ENCODE measurements around the gene ARNT2.

- TF ChIP-seq, protein P1, sequence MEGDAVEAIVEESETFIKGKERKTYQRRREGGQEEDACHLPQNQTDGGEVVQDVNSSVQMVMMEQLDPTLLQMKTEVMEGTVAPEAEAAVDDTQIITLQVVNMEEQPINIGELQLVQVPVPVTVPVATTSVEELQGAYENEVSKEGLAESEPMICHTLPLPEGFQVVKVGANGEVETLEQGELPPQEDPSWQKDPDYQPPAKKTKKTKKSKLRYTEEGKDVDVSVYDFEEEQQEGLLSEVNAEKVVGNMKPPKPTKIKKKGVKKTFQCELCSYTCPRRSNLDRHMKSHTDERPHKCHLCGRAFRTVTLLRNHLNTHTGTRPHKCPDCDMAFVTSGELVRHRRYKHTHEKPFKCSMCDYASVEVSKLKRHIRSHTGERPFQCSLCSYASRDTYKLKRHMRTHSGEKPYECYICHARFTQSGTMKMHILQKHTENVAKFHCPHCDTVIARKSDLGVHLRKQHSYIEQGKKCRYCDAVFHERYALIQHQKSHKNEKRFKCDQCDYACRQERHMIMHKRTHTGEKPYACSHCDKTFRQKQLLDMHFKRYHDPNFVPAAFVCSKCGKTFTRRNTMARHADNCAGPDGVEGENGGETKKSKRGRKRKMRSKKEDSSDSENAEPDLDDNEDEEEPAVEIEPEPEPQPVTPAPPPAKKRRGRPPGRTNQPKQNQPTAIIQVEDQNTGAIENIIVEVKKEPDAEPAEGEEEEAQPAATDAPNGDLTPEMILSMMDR (IDR thresholded peaks at IDR 0.05): no peak
- TF ChIP-seq POLR2A (IDR thresholded peaks at IDR 0.05): no peak
- no peak for TF ChIP-seq POLR2AphosphoS5 (IDR thresholded peaks at IDR 0.05)
Measured at GRCh38 chr15:80611543-80612080, 207.4 kb downstream of the ARNT2 start.
